HG03175 (cell line): ENCODE results near the gene POLR3B.
"Not testable (repeated sequence)": the region's sequence is repeated elsewhere in the genome, so short reads cannot be mapped to it uniquely, and the experiment has no call there.

Source experiments
- ATAC-seq: cut with Tn5 transposase; IDR thresholded peaks from one replicate; pipeline ENCODE4 v1.9.1; 2021; ENCODE audit warnings: mild to moderate bottlenecking, moderate library complexity; ENCODE audit not compliant: unreplicated experiment

The POLR3B gene

GRCh38 chr12:106459124-106459523 is 101.6 kb downstream of the POLR3B start:
- no peak for ATAC-seq

GRCh38 chr12:106459534-106459933 is 102.0 kb downstream of the POLR3B start:
- no peak for ATAC-seq

- ATAC-seq = no peak
Observed at GRCh38 chr12:106461730-106462129, 104.2 kb downstream of the POLR3B start.

- not testable (repeated sequence) for ATAC-seq
Observed at GRCh38 chr12:106465605-106466004, 108.1 kb downstream of the POLR3B start.

GRCh38 chr12:106475662-106476061 is 118.1 kb downstream of the POLR3B start:
- not testable (repeated sequence) for ATAC-seq

GRCh38 chr12:106477627-106478026 is 120.1 kb downstream of the POLR3B start:
- ATAC-seq = not testable (repeated sequence)

GRCh38 chr12:106480251-106480650 is 122.7 kb downstream of the POLR3B start:
- ATAC-seq = no peak

GRCh38 chr12:106481246-106481645 is 123.7 kb downstream of the POLR3B start:
- no peak for ATAC-seq

GRCh38 chr12:106487664-106488063 is 130.1 kb downstream of the POLR3B start:
- ATAC-seq = no peak

- ATAC-seq = no peak
Observed at GRCh38 chr12:106488884-106489283, 131.3 kb downstream of the POLR3B start.

GRCh38 chr12:106490264-106490663 is 132.7 kb downstream of the POLR3B start:
- ATAC-seq = no peak

- ATAC-seq = no peak
Observed at GRCh38 chr12:106492857-106493256, 135.3 kb downstream of the POLR3B start.

GRCh38 chr12:106493531-106493930 is 136.0 kb downstream of the POLR3B start:
- no peak for ATAC-seq

GRCh38 chr12:106495354-106495965 is 137.9 kb downstream of the POLR3B start:
- no peak for ATAC-seq

- no peak for ATAC-seq
Observed at GRCh38 chr12:106498056-106498455, 140.5 kb downstream of the POLR3B start.

GRCh38 chr12:106499628-106500027 is 142.1 kb downstream of the POLR3B start:
- no peak for ATAC-seq

- no peak for ATAC-seq
Observed at GRCh38 chr12:106506691-106507090, 149.1 kb downstream of the POLR3B start.

GRCh38 chr12:106508966-106509365 is 151.4 kb downstream of the POLR3B start:
- ATAC-seq = no peak

- ATAC-seq = no peak
Observed at GRCh38 chr12:106511365-106511764, 153.8 kb downstream of the POLR3B start.

GRCh38 chr12:106517314-106517713 is 159.8 kb downstream of the POLR3B start:
- ATAC-seq = no peak

GRCh38 chr12:106519607-106520021 is 162.1 kb downstream of the POLR3B start:
- ATAC-seq = no peak

- ATAC-seq = no peak
Observed at GRCh38 chr12:106521901-106522300, 164.4 kb downstream of the POLR3B start.

GRCh38 chr12:106522708-106523107 is 165.2 kb downstream of the POLR3B start:
- ATAC-seq = no peak
